Esophagus mucosa (tissue), 1 donor: Measurements from ENCODE around the gene UBP1. TPM values are rescaled to one million over a fixed set of nuclear protein-coding genes. Genes with fewer than 3 reads are reported as not detected.
"Not testable (repeated sequence)": the region's sequence is repeated elsewhere in the genome, so short reads cannot be mapped to it uniquely, and the experiment has no call there.

ENCODE experiments used
- ATAC-seq: fragments of 200-7000 bp; cut with Tn5 transposase; one replicate; pipeline ENCODE4 v1.9.1; 2020
- total RNA-seq: library from RNA; stranded (reverse); gene quantifications from one replicate; pipeline ENCODE4 v1.2.4, GENCODE V29; 2023
- donor health status: DM: yes; HTN: yes; CAD: no.

The UBP1 gene
- total RNA-seq, 1 donor from 2014 or later: 28.6 TPM

GRCh38 chr3:33430571-33430970 lies 9.6 kb downstream of the UBP1 start:
- ATAC-seq: no peak

- no peak for ATAC-seq
These were observed 10.1 kb downstream of the UBP1 start for GRCh38 chr3:33430061-33430460.

GRCh38 chr3:33429306-33429705 lies 10.9 kb downstream of the UBP1 start:
- ATAC-seq: not testable (repeated sequence)

- no peak for ATAC-seq
These were observed 11.5 kb downstream of the UBP1 start for GRCh38 chr3:33428734-33429133.

- peak; percentile 81 for ATAC-seq
These were observed 13.4 kb downstream of the UBP1 start for GRCh38 chr3:33426630-33427317.

GRCh38 chr3:33426068-33426467 lies 14.1 kb downstream of the UBP1 start:
- no peak for ATAC-seq

GRCh38 chr3:33425453-33425852 lies 14.8 kb downstream of the UBP1 start:
- ATAC-seq: no peak

- ATAC-seq: no peak
These were observed 15.4 kb downstream of the UBP1 start for GRCh38 chr3:33424606-33425452.

GRCh38 chr3:33420966-33421365 lies 19.2 kb downstream of the UBP1 start:
- ATAC-seq: no peak

- ATAC-seq: no peak
These were observed 20.3 kb downstream of the UBP1 start for GRCh38 chr3:33419948-33420347.

- ATAC-seq: no peak
These were observed 23.0 kb downstream of the UBP1 start for GRCh38 chr3:33417066-33417673.

- ATAC-seq: not testable (repeated sequence)
These were observed 29.4 kb downstream of the UBP1 start for GRCh38 chr3:33410816-33411215.

- no peak for ATAC-seq
These were observed 36.4 kb downstream of the UBP1 start for GRCh38 chr3:33403756-33404155.

- ATAC-seq: no peak
These were observed 37.3 kb downstream of the UBP1 start for GRCh38 chr3:33402936-33403335.

- ATAC-seq: no peak
These were observed 38.4 kb downstream of the UBP1 start for GRCh38 chr3:33401781-33402180.

GRCh38 chr3:33398410-33398809 lies 41.8 kb downstream of the UBP1 start:
- no peak for ATAC-seq

GRCh38 chr3:33395900-33396299 lies 44.3 kb downstream of the UBP1 start:
- ATAC-seq: no peak

GRCh38 chr3:33394403-33395054 lies 45.7 kb downstream of the UBP1 start:
- ATAC-seq: no peak

- peak; percentile 38 for ATAC-seq
These were observed 47.5 kb downstream of the UBP1 start for GRCh38 chr3:33392703-33393125.

- no peak for ATAC-seq
These were observed 48.1 kb downstream of the UBP1 start for GRCh38 chr3:33392144-33392543.

GRCh38 chr3:33391255-33391995 lies 48.8 kb downstream of the UBP1 start:
- no peak for ATAC-seq

- no peak for ATAC-seq
These were observed 50.3 kb downstream of the UBP1 start for GRCh38 chr3:33389908-33390307.
